PC-9 (cell line): ENCODE results near the gene RNF151.

Source experiments
- CTCF ChIP-seq: fragments of 200-600 bp; sonication (generic); conservative IDR thresholded peaks from 2 replicates; pipeline ENCODE4 v1.6.1; 2017; ENCODE audit warnings: mixed run types, antibody characterized with exemption, mild to moderate bottlenecking, moderate library complexity
- EZH2 ChIP-seq: fragments of 200-600 bp; sonication (generic); IDR thresholded peaks from 2 replicates; pipeline ENCODE4 v1.8.0; 2017; ENCODE audit warnings: antibody characterized with exemption, low read depth

GRCh38 chr16:1976216-1976520 is 9.5 kb downstream of the RNF151 start:
- TF ChIP-seq EZH2 = no peak
- no peak for TF ChIP-seq CTCF
